Stomach (tissue), 4 donors: ENCODE results near the gene CACNB2.

Experiments used
- CTCF ChIP-seq, 7 experiments: fragments of 450-650 bp in 4 of 7; fragments of 200-600 bp in 3 of 7; sonication (generic) in 3 of 7; IDR thresholded peaks; one replicate each; pipeline ENCODE4 v1.5.1; 2016 to 2019; ENCODE audit warnings: antibody characterized with exemption in 7 of 7, control low read depth in 2 of 7, mild to moderate bottlenecking in 1 of 7
- EP300 ChIP-seq: sonication (generic); formaldehyde crosslinking; IDR thresholded peaks from one replicate; pipeline ENCODE4 v1.6.1; 2017; ENCODE audit warnings: antibody characterized with exemption
- POLR2A ChIP-seq, 4 donors: fragments of 450-650 bp; IDR thresholded peaks; one replicate each; pipeline ENCODE4 v1.6.1; 2016; ENCODE audit warnings: antibody characterized with exemption in 4 of 4, control low read depth in 2 of 4, mild to moderate bottlenecking in 1 of 4, moderate library complexity in 1 of 4
- POLR2AphosphoS5 ChIP-seq, 3 donors: sonication (generic); formaldehyde crosslinking; IDR thresholded peaks; one replicate each; pipeline ENCODE4 v1.6.1; 2016; ENCODE audit warnings: antibody characterized with exemption in 3 of 3

GRCh38 chr10:18213271-18213670 is 73.0 kb downstream of the CACNB2 start:
- TF ChIP-seq POLR2AphosphoS5 (IDR thresholded peaks at IDR 0.05) (no peak), CTCF (IDR thresholded peaks at IDR 0.05) (no peak), POLR2A (IDR thresholded peaks at IDR 0.05) (no peak), EP300 (no peak)
